ENCODE data around the gene ADAMTS17.
A peak's percentile ranks its signal among the peaks of the same experiment; 100 is the strongest.

Gene ADAMTS17

GRCh38 chr15:100265641-100266035, 76.1 kb downstream of the ADAMTS17 start:
- TF ChIP-seq CTCF (IDR thresholded peaks at IDR 0.05), result no peak
- Histone ChIP-seq H3K4me3 (no peak overlapping the region), H3K27ac (no peak overlapping the region)
- DNase-seq (ENCODE audit: low spot score), result no peak

- DNase-seq (ENCODE audit: low spot score), result no peak
- H3K4me3 ChIP-seq, result no peak overlapping the region
- H3K27ac ChIP-seq, result no peak overlapping the region
- no peak for TF ChIP-seq CTCF (IDR thresholded peaks at IDR 0.05)
Measured at GRCh38 chr15:100264994-100265640, 76.7 kb downstream of the ADAMTS17 start.

- Histone ChIP-seq H3K27ac (no peak overlapping the region), H3K4me3 (no peak overlapping the region)
- no peak for TF ChIP-seq CTCF (IDR thresholded peaks at IDR 0.05)
- no peak for DNase-seq (ENCODE audit: low spot score)
Measured at GRCh38 chr15:100263721-100264455, 77.9 kb downstream of the ADAMTS17 start.

- TF ChIP-seq CTCF (IDR thresholded peaks at IDR 0.05), result no peak
- Histone ChIP-seq H3K4me3 (no peak overlapping the region), H3K27ac (no peak overlapping the region)
- DNase-seq (ENCODE audit: low spot score), result no peak
Measured at GRCh38 chr15:100263031-100263430, 78.7 kb downstream of the ADAMTS17 start.

- Histone ChIP-seq H3K27ac (no peak overlapping the region), H3K4me3 (no peak overlapping the region)
- no peak for TF ChIP-seq CTCF (IDR thresholded peaks at IDR 0.05)
- peak; percentile 35 for DNase-seq (ENCODE audit: low spot score)
Measured at GRCh38 chr15:100261302-100262240, 80.2 kb downstream of the ADAMTS17 start.

GRCh38 chr15:100259266-100259665, 82.5 kb downstream of the ADAMTS17 start:
- TF ChIP-seq CTCF (IDR thresholded peaks at IDR 0.05), result no peak
- no peak overlapping the region for H3K27ac ChIP-seq
- no peak overlapping the region for H3K4me3 ChIP-seq
- peak; percentile 52 for DNase-seq (ENCODE audit: low spot score)
